Right lobe of liver (tissue), 4 donors: ENCODE results near the gene STPG1.

ENCODE experiments used
- CTCF ChIP-seq, 4 donors: fragments of 200-600 bp in 3 of 4; fragments of 450-650 bp in 1 of 4; IDR thresholded peaks; one replicate each; pipeline versions ENCODE4 v1.5.1 to v1.8.0; 2016 to 2022; ENCODE audit warnings: antibody characterized with exemption in 4 of 4, mild to moderate bottlenecking in 2 of 4
- POLR2A ChIP-seq: fragments of 450-650 bp; IDR thresholded peaks from one replicate; pipeline ENCODE4 v1.6.1; 2017; ENCODE audit warnings: antibody characterized with exemption, mild to moderate bottlenecking
- donor health status: DM: no; HTN: no; CAD: no.
- donor health status: DM: no; HTN: no; CAD: no.
- donor health status: DM: no; HTN: yes; CAD: no.

- TF ChIP-seq CTCF (IDR thresholded peaks at IDR 0.05) (no peak), POLR2A (no peak)
Measured at GRCh38 chr1:24329797-24330543, 83.6 kb downstream of the STPG1 start.
